UCSD-AML1 (cell line): ENCODE results near the gene DOC2A.
"Not testable (repeated sequence)": the region's sequence is repeated elsewhere in the genome, so short reads cannot be mapped to it uniquely, and the experiment has no call there.

Source experiments
- DNase-seq: peaks from one replicate; lab custom pipeline; 2025; ENCODE audit not compliant: unreplicated experiment; lab: John Stamatoyannopoulos, UW

DOC2A gene

DNA sequence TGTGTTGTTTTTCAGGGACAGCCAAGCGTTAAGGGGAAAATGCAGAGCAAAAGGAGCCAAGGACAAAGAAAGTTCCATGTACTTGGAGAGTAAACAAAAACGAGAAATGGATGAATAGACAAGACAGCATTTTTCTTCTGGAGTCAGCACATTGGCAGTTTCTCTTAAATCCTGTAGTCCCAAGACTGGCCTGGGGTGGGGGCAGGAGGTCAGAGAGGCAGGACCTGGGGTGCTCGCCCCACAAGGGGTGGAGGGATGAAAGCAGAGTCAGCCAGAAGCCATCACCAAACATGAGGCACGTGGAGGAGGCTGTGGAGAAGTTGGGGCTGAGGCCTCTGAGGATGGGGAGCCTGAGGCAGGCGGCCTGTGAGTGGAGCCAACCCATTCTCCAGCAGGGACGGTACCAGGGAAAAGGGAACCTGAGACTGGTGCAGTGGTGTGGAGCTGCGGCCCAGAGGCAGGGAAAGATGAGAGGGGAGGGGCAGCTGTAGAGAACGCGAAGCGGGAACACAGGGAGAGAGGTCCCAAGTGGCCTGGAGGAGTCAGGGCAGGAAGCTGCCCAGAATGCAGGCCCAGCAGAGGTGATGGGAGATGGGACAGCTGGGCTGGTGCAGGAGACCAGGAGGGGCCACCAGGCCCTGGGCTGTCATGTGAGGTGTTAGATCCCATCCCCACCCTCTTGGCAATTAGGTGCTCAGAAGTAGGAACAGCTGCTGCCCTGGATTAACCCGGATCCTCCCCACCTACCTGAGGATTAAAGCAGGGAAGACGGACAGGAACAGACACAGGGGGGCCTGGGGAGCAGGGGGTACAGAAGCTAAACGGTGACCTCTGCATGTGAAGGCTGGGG is 17.0 kb upstream of the DOC2A start:
- no peak for DNase-seq

DNA sequence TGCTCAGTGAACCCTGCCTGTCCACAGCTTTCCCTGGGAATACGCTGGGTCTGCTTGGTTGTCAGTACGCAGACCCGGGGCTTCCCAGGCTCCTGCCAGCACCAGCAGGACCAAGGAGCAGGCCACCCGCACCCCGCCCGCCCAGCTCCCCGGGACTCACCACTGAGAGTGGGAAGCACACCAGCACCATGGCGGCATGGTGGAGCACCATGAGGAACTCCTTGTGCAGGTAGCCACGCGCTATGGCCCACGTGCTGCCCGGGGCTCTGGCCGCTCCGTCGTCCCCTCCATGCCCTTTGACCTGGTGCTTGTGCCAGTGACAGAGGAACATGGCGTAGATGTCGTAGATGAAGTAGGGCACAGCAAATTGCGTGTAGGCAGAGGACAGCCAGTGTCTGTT is 15.6 kb upstream of the DOC2A start:
- no peak for DNase-seq

DNA sequence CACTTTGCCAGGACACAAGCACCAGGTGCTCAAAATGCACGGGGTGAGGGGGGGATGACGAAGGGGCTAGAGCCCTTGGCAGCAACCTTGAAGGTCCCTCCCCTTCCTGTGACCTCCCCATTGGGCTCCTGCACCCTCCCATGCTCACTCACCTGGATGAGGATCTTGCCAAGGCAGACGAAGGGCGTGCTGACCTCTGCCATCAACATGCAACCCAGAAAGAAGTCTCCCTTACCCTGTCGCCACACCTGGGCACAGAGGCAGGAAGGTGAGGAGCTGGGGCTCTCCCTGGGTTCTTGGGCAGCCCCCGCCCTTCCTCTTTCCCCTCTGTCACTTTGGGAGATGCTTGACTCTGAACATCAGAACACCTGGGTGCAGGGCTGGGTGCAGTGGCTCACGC is 14.7 kb upstream of the DOC2A start:
- DNase-seq = no peak

DNA sequence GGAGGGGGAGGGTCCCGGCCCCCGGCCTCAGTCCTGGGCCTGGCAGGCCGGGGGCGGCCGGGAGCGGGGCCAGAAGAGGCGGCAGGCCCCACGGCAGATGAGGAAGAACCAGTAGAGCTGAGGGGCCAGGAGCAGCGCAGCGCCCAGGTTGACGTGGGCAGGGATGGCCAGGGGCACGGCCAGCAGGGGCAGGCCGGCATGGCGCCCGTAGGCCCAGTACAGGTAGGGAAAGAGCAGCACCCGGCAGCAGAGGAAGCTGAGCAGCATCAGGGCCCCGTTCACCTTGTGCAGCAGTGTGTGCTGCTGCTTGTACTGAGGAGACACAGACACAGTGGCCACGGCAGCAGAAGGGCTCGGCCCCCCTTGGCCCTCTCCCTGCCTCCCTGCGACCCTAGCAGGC is 14.3 kb upstream of the DOC2A start:
- no peak for DNase-seq

DNA sequence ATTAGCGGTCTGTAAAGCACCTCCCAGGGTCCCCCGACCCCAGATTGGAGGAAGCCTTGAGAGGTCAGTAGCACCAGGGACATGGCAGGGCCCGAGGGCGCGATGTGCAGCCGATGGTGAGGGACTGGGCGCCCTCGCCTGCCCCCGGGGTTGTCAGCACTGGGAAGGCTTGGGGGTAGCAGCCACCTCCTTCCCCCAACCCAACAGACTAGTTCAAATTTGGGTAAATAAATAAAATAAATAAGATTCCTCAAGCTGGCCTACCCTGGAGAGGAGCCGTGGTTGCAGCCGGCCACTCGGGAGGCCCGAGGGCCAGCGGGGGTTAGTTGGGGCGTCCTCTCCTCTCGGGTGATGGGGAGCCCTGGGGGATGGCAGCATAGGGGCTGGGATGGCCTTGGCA is 13.6 kb upstream of the DOC2A start:
- DNase-seq = no peak

DNA sequence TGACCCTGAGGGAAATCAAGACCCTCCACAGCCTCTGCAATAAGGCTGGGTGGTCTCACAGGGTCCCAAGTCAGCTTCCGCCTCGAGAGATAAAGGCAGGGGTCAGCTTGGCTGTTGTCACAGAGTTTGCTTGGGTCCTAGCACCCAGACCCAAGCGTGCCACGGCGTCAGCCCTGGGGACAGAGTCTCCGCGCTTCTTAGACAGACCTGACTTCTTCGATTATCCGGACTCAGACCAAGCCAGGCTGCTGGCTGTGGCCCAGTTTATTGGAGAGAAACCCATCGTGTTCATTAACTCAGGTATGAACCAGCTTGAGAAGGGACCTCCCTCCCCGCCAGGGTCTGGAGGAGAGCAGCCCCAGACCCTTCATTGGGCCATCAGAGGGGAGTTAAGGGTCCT is 12.8 kb upstream of the DOC2A start:
- DNase-seq = no peak

DNA sequence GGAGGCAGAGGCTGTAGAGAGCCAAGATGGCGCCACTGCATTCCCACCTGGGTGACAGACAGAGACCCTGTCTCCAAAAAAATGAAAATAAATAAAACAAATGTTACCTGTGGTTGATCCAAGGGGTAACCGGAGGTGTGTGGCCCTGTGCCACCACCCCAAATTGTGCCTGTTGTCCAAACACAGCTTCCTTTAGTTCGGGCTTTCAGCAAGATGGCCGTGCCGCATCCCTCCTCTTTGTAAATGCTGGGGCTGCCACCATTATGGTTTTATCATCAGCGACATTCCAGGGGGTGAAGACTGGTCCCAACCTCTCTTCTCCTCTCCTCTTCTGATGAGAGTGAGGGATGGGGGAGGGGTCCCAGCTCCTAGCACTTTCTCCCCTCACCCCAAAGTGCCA is 12.1 kb upstream of the DOC2A start, which contains the start of gene C16orf92:
Gene C16orf92, plus strand, starts transcription at position 312 of the 400 bp plus-strand sequence. CDS start 143 bp downstream, outside the sequence.
- no peak for DNase-seq

DNA sequence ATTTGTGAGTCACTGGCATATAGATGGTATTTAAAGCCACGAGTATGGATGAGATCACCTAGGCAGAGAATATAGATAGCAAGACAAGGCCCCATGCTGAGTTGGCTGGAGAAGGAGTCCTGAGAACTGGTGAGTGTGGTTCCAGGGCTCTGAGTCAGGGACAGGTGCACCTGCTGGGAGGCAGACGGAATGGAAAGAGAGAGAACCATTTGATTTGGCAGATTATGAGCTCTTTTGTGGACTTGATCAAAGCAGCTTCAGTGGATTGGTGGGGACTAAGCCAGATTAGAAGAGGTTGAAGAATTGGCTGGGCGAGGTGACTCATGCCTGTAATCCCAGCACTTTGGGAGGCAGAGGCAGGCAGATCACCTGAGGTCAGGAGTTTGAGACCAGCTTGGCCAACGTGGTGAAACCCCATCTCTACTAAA is 7.9 kb upstream of the DOC2A start:
- DNase-seq = no peak

DNA sequence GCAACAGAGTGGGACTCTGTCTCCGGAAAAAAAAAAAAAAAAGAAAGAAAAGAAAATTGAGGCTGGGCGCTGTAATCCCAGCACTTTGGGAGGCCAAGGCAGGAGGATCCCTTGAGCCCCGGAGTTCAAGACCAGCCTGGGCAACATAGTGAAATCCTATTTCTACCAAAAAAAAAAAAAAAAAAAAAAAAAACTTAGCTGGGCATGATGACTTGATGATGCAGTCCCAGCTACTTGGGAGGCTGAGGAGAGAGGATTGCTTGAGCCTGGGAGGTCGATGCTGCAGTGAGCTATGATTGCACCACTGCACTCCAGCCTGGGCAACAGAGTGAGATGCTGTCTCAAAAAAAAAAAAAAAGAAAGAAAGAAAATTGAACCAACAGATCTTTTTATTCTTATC is 7.1 kb upstream of the DOC2A start:
- not testable (repeated sequence) for DNase-seq

DNA sequence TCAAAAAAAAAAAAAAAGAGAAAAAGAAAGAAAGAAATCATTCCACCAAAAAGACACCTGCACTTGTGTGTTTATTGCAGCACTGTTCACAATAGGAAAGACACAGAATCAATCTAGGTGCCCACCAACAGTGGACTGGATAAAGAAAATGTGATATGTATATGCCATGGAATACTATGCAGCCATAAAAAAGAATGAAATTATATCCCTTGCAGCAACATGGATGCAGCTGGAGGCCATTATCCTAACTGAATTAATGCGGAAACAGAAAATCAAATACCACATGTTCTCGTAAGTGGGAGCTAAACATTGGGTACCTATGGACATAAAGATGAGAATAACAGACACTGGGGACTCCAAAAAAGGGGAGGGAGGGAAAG is 6.4 kb upstream of the DOC2A start:
- no peak for DNase-seq

DNA sequence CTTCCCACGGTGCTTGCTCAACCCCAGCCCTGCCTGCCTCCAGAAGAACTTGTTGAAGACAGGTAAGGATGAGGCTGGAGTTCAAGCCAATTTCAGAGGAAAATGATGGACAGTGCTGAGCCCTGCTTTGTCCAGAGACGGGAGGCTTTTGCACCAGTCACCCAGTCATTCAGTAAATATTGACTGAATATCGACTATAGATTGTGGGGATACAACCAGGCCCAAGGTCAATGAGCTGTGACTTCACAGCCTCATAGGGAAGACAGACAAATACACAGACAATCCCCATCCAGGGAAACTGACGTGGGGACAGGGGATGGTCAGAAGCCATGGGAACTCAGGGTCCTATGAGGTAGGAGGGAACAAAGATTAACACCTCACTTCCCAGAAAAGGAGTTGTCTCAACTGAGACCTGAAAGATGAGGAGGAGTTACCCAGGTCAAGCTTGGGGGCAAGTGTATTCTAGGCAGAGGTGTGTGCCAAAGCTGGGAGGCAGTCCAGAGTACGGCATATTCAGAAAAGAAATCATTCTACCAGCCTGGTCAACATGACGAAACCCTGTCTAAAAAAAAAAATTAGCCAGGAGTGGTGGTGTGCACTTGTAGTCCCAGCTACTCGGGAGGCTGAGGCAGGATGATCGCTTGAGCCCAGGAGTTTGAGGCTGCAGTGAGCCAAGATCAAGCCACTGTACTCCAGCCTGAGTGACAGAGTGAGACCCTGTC is 5.9 kb upstream of the DOC2A start:
- no peak for DNase-seq

DNA sequence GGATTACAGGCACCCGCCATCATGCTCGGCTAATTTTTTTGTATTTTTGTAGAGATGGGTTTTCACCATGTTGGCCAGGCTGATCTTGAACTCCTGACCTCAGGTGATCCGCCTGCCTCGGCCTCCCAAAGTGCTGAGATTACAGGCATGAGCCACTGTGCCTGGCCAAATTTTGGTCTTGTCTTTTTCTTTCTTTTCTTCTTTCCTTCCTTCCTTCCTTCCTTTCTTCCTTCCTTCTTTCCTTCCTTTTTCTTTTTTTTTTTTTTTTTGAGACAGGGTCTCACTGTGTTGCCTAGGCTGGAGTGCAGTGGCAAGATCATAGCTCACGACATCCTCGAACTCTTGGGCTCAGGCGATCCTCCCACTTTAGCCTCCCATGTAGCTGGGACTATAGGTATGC is 4.6 kb upstream of the DOC2A start:
- DNase-seq = not testable (repeated sequence)

DNA sequence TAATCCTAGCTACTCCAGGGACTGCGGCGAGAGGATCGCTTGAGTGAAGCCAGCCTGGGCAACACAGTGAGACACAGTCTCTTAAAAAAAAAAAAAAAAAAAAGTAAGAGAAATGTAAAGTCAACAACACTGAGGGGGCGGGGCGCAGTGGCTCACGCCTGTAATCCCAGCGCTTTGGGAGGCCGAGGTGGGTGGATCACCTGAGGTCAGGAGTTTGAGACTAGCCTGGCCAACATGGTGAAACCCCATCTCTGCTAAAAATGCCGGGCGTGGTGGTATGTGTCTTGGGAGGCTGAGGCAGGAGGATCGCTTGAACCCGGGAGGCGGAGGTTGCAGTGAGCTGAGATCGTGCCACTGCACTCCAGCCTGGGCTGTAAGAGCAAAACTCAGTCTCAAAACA is 1.8 kb upstream of the DOC2A start:
- not testable (repeated sequence) for DNase-seq

DNA sequence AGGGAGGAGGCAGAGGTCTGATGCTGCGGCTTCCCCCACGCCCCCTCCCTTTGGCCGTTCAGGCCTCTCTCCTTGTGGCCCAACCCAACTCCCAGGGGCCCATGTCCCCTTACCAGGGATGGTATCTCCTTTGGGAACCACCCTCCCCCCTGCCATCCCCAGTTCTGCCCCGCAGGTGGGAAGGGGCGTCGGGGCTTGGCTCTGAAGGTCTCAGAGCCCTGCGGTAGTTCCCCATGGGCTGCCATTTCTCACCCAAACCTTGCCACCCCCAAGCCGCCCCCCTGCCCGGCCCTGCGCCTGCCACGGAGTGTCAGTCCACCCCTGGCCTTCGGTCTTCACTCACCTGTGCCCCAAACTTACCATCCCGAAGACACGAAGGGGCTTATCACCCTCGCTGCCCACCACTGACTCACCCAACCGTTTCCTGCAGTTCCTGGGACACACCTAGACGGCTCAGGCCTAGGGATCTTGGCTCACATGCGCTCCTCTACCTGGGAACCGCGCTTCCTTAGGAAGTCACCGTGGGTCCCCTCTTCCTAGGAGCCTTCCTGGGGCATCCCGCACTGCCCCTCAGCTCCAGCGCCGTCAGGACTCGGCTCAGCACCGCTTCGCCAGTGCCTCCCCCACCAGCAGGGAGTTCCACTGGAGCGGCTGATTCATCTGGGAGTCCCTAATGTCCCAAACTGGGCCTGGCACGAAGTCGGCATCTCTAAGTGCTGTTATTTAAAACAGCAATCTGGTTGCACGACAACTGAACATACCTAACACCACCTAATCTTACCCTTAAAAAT is 1.1 kb upstream of the DOC2A start:
- DNase-seq = no peak

DNA sequence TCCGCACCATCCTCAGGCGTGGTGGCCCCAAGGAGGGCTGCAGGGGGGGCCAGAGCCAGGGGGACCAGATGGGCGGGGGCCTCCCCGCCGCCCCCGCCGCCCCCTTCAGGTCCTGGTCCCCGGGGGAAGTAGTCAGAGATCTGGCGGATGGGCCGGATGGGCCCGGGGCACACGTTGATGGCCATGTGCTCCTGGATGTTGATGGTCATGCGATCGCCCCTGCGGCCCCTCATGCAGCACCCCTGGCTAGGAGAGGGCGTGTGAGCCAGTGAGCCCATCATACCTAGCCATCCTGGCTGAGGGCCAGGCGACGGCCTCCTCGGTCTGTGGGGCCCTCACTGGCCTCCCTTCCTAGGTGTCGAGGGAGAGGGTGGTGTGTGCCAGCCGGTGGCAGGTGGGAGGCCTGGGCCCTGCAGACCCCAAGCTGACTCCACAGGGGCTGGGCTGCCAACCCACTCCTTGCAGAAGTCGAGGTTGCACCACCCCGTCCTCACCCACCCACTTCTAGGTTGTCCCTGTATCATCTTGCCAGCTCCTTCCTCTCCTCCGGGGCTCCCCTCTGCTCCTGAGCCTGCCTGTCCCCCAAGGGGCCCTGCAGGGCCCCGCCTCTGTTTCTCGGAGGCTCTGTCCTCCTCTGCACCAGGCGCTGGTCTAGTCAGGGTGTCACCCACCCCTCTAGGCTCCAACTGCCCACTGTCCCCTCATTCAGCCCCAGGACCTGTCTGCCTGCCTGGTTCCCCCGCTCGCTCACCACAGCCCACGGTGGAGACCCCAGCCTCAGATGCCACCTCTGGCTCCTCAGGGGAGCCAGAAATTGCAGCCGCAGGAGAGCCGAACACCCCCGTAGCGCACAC is 610 bp downstream of the DOC2A start:
- DNase-seq = no peak

DNA sequence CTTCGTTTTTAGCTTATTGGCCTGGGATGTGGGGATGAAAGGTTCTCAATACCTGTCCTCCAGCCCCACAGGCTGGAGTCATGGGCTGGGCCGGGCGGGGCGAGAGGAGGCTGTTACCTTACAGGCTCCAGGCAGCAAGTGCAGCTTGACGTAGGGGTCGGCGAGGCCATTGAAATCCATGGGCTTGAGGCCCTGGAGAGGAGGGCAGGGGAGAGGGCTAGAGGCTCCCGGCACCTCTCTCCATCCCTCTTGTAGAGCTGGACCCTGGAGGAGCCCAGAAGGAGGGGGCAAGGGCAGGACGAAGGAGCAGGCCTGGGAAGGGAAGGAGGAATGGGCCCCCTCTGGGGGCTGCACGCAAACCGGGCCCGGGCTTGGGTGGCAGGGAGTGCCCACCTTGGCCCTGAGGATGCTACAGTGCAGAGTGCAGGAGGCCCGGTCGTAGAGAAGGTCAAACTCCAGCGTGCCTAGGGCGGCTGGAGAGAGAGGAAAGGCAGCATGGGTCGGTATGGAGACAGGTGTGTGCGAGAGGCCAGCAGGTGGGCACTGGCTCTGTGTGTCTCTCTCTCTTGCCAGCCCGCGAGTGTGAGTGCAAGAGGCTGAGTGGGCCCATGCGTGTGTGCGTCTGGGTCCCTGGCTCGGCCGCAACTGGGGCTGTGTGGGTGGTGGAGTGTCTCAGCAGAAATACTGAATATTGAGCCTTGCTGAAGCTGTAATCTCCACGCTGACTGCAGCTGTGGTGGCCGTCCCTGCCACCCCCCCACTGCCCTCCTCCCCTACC is 1.6 kb downstream of the DOC2A start:
- no peak for DNase-seq

DNA sequence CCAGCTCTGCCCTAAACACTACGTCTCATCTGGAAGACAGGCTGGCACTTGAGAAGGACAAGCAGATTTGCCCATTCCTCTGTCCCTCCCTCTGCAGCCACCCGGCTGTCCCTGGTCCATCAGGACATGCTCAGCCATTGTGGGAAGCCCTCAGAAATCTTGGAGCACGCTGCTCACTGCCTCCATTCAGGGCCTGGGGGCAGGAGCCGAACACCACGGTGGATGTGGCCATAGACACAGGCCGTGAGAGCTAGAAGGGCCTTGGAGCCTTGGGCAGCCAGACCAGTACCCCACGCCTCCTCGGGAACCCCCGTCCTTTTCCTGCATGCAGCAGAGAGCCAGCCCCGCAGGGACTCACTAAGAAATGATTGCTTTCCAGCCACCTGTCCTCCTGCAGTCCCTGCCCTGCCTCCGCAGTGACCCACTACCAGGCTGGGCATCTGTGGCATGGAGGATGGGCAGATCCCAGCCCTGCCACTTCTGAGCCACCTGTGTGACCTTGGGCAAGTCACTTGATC is 3.4 kb downstream of the DOC2A start:
- DNase-seq = no peak

DNA sequence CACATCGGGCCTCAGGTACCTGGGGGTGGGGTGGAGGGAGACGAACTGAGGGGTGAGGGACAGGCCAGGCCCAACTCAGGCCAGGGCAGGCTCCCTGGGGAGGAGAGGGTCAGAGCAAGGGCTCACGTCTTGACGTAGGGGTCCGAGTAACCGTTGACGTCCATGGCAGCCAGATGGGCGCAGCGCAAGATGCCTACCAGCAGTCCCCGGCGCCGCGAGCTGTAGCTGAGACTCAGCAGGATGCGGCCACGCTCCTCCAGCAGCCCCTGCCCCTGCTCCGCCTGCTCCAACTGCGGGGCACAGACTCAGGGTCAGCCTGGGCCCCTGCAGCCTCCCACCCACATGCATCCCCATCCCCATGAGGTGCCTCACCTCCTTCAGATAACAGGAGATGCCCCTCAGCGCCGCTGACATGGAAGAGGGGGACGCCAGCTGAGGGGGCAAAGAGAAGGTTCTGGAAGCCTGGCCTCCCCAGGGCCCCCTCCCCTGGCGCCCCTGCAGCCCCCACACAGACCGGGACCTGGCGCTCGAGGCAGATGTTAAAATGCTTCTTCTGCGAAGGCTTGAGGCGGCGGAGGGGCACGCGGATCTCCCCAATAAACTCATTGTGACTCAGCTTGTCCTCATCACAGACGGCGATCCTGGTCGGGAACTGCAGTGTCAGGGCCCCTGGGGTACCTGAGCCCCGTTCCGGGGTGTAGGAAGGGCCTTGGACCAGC is 4.0 kb downstream of the DOC2A start:
- DNase-seq = no peak

DNA sequence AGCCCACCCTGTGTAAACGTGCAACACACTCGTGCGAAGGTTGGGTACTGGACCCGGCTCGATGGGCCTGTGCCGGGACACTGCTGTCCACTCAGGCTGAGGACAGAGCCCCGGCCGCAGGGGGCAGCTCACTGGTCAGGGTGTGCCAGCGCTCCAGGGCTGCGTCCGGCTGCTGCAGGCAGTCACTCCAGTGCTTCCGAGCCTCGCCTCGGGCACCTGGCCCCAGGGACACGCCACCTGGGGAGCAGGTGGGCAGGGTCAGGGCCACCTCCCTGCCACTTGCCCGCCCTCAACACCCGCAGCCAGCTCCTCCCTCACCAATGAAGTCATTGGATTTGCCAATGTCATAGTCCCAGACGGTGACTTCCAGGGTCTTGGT is 4.7 kb downstream of the DOC2A start:
- no peak for DNase-seq
